ENCODE measurements around the gene AJAP1.

AJAP1 gene

DNA sequence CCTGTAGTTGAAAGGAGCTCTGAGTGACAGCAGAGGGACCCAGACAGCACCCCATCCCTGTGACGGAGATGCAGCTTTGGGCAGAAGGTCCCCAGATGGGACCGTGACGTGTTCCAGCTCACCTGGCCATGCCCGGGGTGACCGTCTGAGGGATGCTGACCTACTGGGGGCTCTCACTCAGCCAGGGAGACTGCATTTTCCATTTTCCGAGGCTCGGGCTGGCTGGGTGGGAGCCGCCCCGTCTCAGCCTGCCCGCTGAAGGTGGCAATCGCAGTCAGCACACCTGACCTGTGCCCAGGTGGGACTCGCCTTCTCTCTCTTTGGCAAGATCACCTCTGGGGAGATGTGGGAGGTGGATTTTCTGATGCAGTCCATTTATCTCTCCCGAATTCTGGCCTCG, 127.2 kb downstream of the AJAP1 start:
- DNase-seq: no peak

- no peak for DNase-seq
Measured at GRCh38 chr1:4784761-4785160, 130.4 kb downstream of the AJAP1 start.

DNA sequence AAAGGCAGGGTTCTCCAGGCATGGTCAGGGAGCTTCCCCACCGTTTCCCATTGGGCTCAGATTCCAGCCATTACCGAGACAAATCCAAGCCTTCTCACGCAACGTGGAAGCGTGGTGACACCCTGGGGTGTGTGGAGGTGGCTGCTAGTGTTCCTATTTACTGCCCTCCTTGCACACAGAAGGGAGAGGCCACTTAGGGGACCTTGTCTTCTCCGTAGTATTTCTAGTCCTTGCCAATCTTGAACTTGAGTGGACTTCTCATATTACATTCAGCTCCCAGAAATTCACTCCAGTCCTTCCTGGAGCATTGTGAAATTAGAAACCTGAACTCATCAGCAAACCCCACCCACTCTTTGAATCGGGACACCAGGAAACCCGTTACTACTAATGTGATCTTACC, 131.6 kb downstream of the AJAP1 start:
- DNase-seq: no peak

DNA sequence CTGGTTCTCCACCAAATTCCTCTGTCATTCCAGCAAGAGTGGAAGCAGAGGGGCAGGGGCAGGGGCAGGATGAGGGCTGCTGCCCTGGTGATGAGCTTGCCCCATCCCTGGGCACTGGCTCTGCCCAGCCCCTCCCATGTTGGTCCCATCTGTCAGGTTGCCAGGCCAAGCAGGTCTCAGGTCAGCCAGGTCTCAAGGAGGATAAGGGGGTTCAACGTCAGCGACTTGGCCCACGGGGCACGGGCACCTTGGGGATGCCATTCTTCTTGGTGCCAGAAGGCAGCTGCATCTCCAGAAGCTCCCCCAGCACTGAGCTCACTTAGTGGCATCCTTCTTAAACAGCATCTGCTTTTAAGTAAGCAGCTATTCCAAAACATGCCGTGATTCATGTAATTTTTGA, 133.1 kb downstream of the AJAP1 start:
- DNase-seq: no peak

DNA sequence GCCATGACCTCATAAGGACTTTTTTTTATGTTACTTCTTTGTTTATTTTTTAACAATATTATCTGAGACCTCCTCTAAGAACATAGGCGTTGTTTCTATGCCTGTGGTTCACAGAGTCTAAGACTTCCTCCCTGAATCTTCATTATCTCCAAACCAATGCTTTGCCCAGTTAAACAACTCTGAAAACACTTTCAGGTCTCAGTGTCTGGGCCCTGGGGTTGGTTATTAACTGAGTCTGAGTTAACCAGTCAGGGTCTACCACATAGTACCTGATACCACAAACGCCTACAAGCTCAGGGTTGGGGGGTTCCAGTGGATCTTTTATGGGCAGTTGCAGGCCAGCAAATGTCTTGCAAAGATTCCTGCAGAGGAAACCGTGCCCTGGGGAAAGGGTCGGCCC, 138.2 kb downstream of the AJAP1 start:
- no peak for DNase-seq

DNA sequence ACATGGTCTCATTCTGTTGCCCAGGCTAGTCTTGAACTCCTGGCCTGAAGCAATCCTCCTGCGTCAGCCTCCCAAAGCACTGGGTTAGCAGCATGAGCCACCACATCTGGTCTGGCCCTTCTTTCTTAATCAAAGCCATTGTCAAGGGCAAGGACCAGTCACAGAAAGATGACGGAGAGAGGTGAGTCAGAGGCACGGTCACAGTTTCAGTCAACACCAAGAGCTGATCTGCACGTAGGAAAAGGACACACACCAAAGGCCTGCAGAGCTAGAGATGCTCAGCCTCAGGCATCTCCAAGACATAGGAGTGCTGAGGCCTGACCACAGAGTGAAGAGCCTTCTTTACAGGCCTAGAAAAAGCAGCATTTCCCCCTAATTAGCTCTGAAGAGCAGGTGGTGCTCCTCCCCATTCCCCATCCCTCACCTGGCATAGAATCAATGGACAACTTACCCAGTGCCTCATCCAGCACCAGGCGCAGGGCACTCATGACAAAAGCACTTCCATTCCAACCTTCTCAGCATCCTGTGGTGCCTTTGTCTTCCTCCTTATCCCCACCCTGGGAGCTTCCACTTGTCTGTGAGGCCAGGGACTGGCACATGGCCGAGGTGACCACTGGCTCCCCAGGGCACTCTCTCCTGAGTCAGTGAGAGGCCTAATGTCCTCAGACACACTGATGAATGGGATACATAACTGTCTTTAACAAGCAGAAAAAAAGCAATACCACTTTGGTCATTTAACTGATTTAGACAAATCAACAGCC, 139.8 kb downstream of the AJAP1 start:
- no peak for DNase-seq

GRCh38 chr1:4796161-4797015, 142.0 kb downstream of the AJAP1 start:
- DNase-seq: no peak

- DNase-seq: no peak
Measured at GRCh38 chr1:4797016-4797410, 142.6 kb downstream of the AJAP1 start.

GRCh38 chr1:4797429-4797828, 143.0 kb downstream of the AJAP1 start:
- no peak for DNase-seq

GRCh38 chr1:4801192-4801924, 146.9 kb downstream of the AJAP1 start:
- no peak for DNase-seq

- no peak for DNase-seq
Measured at GRCh38 chr1:4802024-4802423, 147.6 kb downstream of the AJAP1 start.

GRCh38 chr1:4803335-4803734, 148.9 kb downstream of the AJAP1 start:
- no peak for DNase-seq

- no peak for DNase-seq
Measured at GRCh38 chr1:4805987-4806386, 151.6 kb downstream of the AJAP1 start.

DNA sequence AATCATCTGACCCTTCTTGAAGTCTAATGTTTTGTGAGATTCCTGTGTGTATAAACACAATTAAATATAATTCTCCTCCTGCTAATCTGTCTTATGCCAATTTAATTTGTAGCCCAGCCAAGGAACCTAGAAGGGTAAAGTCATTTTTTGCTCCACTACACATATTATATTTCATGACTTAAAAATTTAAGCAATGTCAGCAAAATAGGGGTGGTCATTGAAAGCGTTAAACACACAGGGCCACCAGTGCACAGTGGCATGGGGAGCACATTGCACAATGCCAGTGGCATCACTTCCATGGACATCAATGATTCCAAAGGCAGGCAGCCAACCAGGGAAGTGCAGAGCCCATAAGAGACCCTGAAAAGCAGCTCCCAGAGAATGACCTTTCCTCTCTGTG, 166.1 kb downstream of the AJAP1 start:
- DNase-seq: no peak

DNA sequence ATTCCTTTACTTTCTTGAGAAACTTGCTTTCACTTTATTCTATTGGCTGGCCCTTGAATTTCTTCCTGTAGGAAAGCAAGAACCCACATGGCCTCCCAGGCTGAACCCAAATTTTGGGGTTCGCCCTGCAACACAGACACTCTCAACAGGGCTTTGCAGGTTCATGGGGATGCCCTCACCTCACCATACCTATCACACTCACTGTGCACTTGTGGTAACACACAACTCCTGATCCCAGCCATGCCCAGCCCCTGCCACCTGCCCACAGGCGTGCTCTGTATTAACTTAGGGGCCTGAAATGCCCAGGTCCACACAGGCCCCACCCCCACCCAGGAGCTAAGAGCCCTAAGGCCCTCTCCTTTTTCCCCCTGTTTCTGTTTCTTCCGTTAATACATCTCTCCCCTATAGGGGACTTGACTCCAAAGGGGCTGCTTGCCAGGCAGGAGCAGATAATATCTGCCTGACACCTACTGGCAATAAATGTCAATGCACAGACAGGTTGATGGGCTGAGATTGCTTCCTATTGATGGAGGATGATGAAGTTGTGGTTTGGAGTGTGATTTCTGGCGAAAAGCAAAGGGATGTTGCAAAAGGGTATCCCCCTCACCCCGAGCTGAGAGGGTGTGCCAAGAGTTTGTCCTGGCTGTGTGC, 171.5 kb downstream of the AJAP1 start:
- no peak for DNase-seq

DNA sequence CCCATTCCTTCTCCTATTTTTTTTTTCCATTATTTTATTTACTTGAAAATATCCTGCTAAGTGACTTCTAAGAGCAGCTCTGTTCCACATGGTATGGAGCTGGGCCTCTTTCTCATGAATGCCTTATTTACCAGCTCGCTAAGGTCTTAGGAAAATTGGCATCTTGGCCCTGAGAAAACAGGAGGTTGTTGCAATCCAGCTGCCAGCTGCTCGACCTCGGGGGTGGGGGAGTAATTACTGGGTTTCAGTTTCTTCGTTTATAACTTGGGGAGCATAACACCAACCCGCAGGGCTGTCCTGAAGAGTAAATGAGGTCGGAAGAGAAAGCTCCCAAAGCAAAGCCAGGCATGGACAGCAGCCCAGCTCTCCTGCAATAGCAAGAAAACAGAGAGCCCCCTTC, 176.3 kb downstream of the AJAP1 start:
- DNase-seq: no peak

GRCh38 chr1:4836574-4836973, 182.2 kb downstream of the AJAP1 start:
- DNase-seq: no peak

- DNase-seq: no peak
Measured at GRCh38 chr1:4837031-4837600, 182.7 kb downstream of the AJAP1 start.

DNA sequence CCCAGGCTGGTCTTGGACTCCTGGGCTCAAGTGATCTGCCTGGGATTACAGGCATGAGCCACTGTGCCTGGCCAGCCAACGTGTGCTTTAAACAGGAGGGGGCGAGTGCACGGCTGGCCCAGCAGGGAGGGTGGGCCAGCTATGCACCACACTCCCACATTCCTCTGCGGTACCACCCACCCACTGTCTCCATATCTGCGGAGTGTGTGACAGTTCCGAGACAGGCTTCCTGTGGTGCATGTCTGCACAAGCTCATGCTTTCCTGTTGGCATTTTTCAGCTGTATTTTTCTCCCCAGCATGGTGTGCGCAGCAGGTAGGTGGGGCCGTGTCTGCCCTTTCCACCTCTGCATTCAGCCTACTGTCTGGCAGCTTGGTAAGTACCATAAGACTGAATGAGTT, 183.3 kb downstream of the AJAP1 start:
- DNase-seq: no peak

- DNase-seq: no peak
Measured at GRCh38 chr1:4838231-4838630, 183.8 kb downstream of the AJAP1 start.
